Progenitor cell of endocrine pancreas (in vitro differentiated cells): Measurements from ENCODE around the gene RPS6KL1. TPM values are rescaled to one million over a fixed set of nuclear protein-coding genes. Genes with fewer than 3 reads are reported as not detected.

ENCODE experiments used
- DNase-seq: peaks from one replicate; pipeline ENCODE4 v3.0.0; 2021; ENCODE audit warnings: low spot score; ENCODE audit not compliant: unreplicated experiment
- H3K27ac Mint-ChIP-seq: 2 replicates; pipeline ENCODE4 v1.8.0; 2021; ENCODE audit warnings: mild to moderate bottlenecking, moderate library complexity, mixed read lengths
- H3K27me3 Mint-ChIP-seq: 2 replicates; pipeline ENCODE4 v1.8.0; 2021; ENCODE audit warnings: mixed read lengths
- H3K36me3 Mint-ChIP-seq: 2 replicates; pipeline ENCODE4 v1.8.0; 2022; ENCODE audit warnings: mixed read lengths; ENCODE audit not compliant: insufficient read depth
- H3K4me1 Mint-ChIP-seq: 2 replicates; pipeline ENCODE4 v1.8.0; 2021; ENCODE audit warnings: low read depth, mixed read lengths
- H3K4me3 Mint-ChIP-seq: 2 replicates; pipeline ENCODE4 v1.8.0; 2021; ENCODE audit warnings: low read depth, mild to moderate bottlenecking, moderate library complexity, mixed read lengths
- H3K9me3 Mint-ChIP-seq: 2 replicates; pipeline ENCODE4 v1.8.0; 2021; ENCODE audit warnings: low read depth, mixed read lengths
- CTCF ChIP-seq: fragments of 200-600 bp; sonication (generic); IDR thresholded peaks from one replicate; pipeline ENCODE4 v1.5.0; 2021; ENCODE audit warnings: antibody characterized with exemption, mild to moderate bottlenecking; ENCODE audit not compliant: unreplicated experiment
- total RNA-seq: library from RNA; stranded (reverse); gene quantifications from 2 replicates; pipeline ENCODE4 v1.2.1, GENCODE V29; 2021

RPS6KL1 gene
- total RNA-seq, 1 donor from 2014 or later, result 3.5 TPM

DNA sequence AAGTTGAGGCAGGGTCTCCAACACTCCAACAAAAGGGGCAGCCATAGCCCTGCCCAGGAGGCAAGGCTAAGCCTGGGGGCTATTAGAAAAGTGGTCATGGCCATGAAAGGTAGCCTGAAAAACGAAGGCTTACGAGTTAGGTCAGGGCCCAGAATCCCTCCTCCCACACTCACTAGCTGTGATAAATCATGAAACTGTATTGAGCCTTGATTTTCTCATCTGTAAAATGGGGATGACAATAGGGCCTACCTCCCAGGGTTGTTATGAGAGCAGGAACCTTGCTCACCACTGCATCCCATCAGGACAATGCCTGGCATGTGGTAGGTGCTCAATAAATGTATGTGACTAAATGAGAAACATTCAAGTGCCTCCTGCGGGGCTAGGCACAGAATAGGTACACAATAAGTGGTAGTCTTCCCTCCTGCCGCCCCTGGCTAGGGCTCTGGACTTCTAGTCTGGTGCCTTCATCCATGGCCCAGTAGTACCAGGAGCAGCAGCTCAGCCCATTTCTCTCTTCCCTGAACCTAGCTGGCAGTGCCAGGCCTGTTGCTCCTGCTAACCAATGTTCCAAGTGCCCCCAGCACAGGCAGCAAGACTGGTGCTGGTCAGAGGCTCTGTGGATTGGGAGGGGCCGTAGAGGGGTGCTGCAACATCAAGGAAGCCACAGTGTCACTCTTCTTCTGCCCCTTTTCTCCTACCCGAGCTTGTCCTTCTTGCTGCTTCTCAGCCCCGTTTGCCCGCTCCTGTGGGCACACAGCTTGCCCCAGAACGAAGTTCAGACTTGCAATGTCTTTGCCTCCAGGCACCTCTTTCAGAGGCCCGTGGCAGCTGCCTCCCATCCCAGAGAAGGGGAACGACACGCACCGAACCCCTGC lies 24.5 kb upstream of the RPS6KL1 start:
- H3K4me3 Mint-ChIP-seq, result no peak overlapping the region
- H3K36me3 Mint-ChIP-seq, result no peaks in the 10 kb centered on the region
- DNase-seq, result no peak
- peaks cover 34% of the 10 kb centered on the region for H3K27me3 Mint-ChIP-seq
- H3K4me1 Mint-ChIP-seq, result peaks cover 22% of the 10 kb centered on the region
- H3K27ac Mint-ChIP-seq, result no peak overlapping the region
- no peaks in the 10 kb centered on the region for H3K9me3 Mint-ChIP-seq
- no peak for TF ChIP-seq CTCF

DNA sequence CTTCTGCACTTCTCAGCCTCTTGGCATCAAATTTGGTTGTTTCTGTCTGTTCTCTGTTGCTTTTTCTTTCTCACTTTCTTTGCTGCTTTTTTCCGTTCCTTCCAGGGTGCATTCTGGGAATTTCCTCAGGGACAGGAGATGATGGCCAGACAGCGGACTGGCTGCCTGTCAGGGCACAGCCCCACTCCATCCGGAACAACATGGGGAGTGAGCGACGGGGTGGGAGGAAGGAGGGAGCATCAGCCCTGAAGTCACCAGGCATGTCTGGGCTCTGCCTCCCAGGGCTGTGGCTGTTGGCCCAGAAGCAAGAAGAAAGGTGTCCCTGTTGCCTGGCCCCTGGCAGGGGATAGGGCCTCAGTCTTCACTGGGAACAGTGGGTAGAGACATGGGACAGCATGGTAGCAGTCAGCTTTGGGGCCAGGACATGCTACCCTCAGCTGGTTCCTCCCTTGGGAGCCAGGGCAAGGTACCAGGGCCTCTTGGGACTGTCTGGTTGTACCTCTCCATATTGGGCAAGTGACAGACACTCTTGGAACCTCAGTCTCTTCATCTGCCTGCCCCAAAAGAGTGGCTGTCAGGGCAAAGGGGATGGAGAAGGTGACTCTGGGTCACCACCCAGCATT lies 23.7 kb upstream of the RPS6KL1 start:
- no peaks in the 10 kb centered on the region for H3K36me3 Mint-ChIP-seq
- no peak overlapping the region for H3K27ac Mint-ChIP-seq
- peaks cover 21% of the 10 kb centered on the region for H3K4me1 Mint-ChIP-seq
- no peak for DNase-seq
- peak; percentile 27 for TF ChIP-seq CTCF
- H3K9me3 Mint-ChIP-seq, result no peaks in the 10 kb centered on the region
- no peak overlapping the region for H3K4me3 Mint-ChIP-seq
- peaks cover 40% of the 10 kb centered on the region for H3K27me3 Mint-ChIP-seq

DNA sequence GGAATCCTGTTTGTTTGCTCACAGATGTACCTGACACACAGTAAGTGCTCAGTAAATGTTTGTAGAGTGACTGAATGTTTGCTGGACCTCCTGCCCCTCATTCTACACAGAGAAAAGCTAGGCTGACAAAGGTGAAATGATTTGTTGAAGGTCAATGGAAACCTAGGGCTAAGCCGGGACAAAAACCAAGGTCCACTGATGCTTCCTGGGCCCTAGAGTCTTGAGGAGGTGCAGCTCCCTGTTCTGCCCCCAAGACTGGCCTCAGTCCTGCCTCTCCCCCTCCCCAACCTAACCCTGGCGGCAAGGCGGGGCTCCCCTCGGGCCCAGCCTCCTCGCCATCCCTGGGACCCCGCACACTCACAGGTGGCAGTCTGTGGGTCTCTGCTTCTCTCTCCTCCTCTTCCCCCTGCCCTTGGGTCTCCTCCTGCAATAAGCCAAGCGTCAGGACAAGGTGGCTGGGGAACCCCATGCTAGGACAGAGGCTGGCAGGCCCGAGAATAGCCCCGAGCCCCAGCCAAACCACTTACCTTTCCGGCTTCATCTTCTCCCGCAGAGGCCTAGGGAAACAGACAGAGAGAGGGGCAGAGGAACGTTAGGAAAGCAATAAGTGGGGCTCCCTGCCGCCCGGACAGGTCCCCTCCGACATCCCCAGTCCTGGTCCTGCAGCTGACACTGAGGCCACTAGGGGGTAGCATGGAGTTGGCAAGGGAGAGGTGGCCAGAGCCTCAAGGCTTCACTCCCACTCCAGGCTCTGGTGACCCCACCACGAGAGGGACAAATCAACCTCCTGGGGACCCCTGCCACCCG lies 23.0 kb upstream of the RPS6KL1 start:
- Mint-ChIP-seq H3K4me1 (peaks cover 15% of the 10 kb centered on the region), H3K9me3 (no peaks in the 10 kb centered on the region), H3K4me3 (no peak overlapping the region), H3K27me3 (peaks cover 47% of the 10 kb centered on the region), H3K27ac (peak overlapping the region; percentile 70), H3K36me3 (no peaks in the 10 kb centered on the region)
- peak; percentile 89 for TF ChIP-seq CTCF
- DNase-seq, result peak; percentile 80

DNA sequence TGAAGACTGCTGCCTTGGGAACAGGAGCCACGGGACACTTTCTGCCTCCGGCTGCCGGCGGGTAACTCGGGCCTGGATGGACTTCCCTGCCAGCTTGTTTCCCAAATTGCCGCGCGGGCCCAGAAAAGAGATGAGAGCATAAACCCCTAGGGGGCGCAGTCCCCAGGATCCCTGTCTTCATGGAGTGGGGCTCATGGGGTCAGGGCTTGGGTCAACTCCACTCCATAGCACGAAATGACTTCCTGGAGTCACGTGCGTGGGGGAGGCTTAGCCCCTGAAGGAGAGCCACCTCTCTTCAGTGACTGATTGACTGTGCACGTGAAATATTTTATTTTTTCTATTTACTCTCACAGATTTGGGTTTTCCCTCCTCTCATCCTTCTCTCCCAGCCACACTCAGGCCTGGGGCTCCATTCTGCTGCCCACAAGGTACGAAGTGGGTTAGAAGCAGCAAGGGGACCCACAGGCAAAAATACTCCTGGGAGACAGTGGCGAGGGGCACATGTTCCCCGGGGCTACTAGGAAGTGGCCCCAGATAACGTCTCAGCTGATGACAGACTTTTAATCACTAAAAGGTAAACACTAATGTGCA lies 22.3 kb upstream of the RPS6KL1 start:
- no peak overlapping the region for H3K4me3 Mint-ChIP-seq
- no peaks in the 10 kb centered on the region for H3K36me3 Mint-ChIP-seq
- H3K4me1 Mint-ChIP-seq, result peaks cover 8% of the 10 kb centered on the region
- H3K27me3 Mint-ChIP-seq, result peaks cover 50% of the 10 kb centered on the region
- peak overlapping the region; percentile 70 for H3K27ac Mint-ChIP-seq
- peak; percentile 63 for TF ChIP-seq CTCF
- DNase-seq, result peak; percentile 39
- no peaks in the 10 kb centered on the region for H3K9me3 Mint-ChIP-seq

DNA sequence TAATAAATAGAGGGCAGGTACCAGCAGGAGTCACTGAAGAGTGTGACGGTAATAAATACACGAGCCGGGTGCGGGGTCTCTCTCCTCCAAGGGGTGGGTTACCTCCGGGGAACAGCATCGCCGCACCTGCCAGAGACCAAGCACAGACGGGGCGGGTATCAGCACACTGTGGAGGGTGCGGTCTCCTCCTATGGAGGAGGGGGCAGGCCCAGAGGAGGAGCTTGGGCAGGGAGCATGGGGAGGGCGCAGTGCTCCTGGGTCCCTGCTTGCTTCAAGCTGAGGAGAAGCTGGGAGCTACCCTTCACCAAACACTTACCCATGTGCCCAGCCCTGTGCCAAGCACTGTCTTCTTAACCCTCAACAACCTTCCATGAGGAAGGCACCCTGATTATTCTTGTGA lies 19.5 kb upstream of the RPS6KL1 start:
- Mint-ChIP-seq H3K27ac (no peak overlapping the region), H3K4me1 (peaks cover 2% of the 10 kb centered on the region), H3K27me3 (peaks cover 54% of the 10 kb centered on the region), H3K36me3 (no peaks in the 10 kb centered on the region), H3K9me3 (no peaks in the 10 kb centered on the region), H3K4me3 (no peak overlapping the region)
- no peak for DNase-seq
- TF ChIP-seq CTCF, result no peak
